IMR-90 (cell line): Measurements from ENCODE around the gene PTPRF. TPM values are rescaled to one million over a fixed set of nuclear protein-coding genes. Genes with fewer than 3 reads are reported as not detected.

Source experiments
- ATAC-seq: fragments of 200-7000 bp; cut with Tn5 transposase; 2 replicates; pipeline ENCODE4 v1.9.1; 2020; ENCODE audit warnings: low read depth, mild to moderate bottlenecking, moderate library complexity
- BruUV-seq: library from RNA; stranded (reverse); fragments of 400-500 nt; replicated peaks from 2 replicates; lab custom pipeline; 2021; lab: Mats Ljungman, UMichigan
- CTCF ChIA-PET: fragments of 300-600 bp; formaldehyde crosslinking; extraction: SDS; loops from one replicate; lab custom pipeline; 2021; ENCODE audit warnings: antibody characterized with exemption; lab: Yijun Ruan, JAX
- POLR2A ChIA-PET: fragments of 300-600 bp; sonication (Branson Sonifier 250); formaldehyde crosslinking; loops from one replicate; lab custom pipeline; 2022; ENCODE audit warnings: antibody characterized with exemption; ENCODE audit not compliant: unreplicated experiment; lab: Charles Lee
- DNase-seq: peaks from one replicate; pipeline ENCODE4 v3.0.0; 2013
- H2AFZ ChIP-seq: replicated peaks from 2 replicates; pipeline ENCODE3; 2013; ENCODE audit warnings: low read length, mild to moderate bottlenecking; ENCODE audit not compliant: poor library complexity
- H2AK5ac ChIP-seq: 2 replicates; pipeline ENCODE4 v1.6.1; 2013; ENCODE audit warnings: low read depth, low read length, inconsistent platforms
- H2AK9ac ChIP-seq: replicated peaks from 2 replicates; pipeline ENCODE3; 2013; ENCODE audit warnings: mild to moderate bottlenecking, low read depth, low read length, moderate library complexity; ENCODE audit not compliant: poor library complexity
- H2BK120ac ChIP-seq: 2 replicates; pipeline ENCODE4 v1.6.1; 2013; ENCODE audit warnings: low read depth, low read length, inconsistent platforms
- H2BK15ac ChIP-seq: 3 replicates; pipeline ENCODE4 v1.6.1; 2013; ENCODE audit warnings: low read depth, low read length, inconsistent platforms
- H2BK20ac ChIP-seq: 2 replicates; pipeline ENCODE4 v1.6.1; 2013; ENCODE audit warnings: low read depth, mild to moderate bottlenecking, inconsistent platforms, low read length, moderate library complexity
- H2BK5ac ChIP-seq: 2 replicates; pipeline ENCODE4 v1.6.1; 2013; ENCODE audit warnings: mild to moderate bottlenecking, low read depth, low read length, inconsistent platforms; ENCODE audit not compliant: poor library complexity, severe bottlenecking
- H3K14ac ChIP-seq: replicated peaks from 2 replicates; pipeline ENCODE4 v1.6.1; 2013; ENCODE audit warnings: low read depth, low read length, inconsistent platforms
- H3K18ac ChIP-seq: 2 replicates; pipeline ENCODE4 v1.6.1; 2013; ENCODE audit warnings: low read depth, low read length, control low read depth
- H3K23ac ChIP-seq: 2 replicates; pipeline ENCODE4 v1.6.1; 2013; ENCODE audit warnings: low read depth, low read length, inconsistent platforms
- H3K27ac ChIP-seq: 2 replicates; pipeline ENCODE4 v1.5.1; 2013; ENCODE audit warnings: mild to moderate bottlenecking, control low read depth, low read length; ENCODE audit not compliant: insufficient read depth
- H3K27me3 ChIP-seq: 2 replicates; pipeline ENCODE4 v1.6.1; 2013; ENCODE audit warnings: low read length; ENCODE audit not compliant: control insufficient read depth, insufficient read depth
- H3K36me3 ChIP-seq: 2 replicates; pipeline ENCODE4 v1.6.1; 2013; ENCODE audit warnings: low read length, mixed read lengths; ENCODE audit not compliant: control insufficient read depth, insufficient read depth
- H3K4ac ChIP-seq: 2 replicates; pipeline ENCODE4 v1.6.1; 2013; ENCODE audit warnings: low read depth, low read length, inconsistent platforms
- H3K4me1 ChIP-seq: 2 replicates; pipeline ENCODE4 v1.6.1; 2013; ENCODE audit warnings: low read length, mixed read lengths; ENCODE audit not compliant: control insufficient read depth, insufficient read depth
- H3K4me2 ChIP-seq: 2 replicates; pipeline ENCODE4 v1.6.1; 2013; ENCODE audit warnings: low read depth, mild to moderate bottlenecking, control low read depth, low read length, moderate library complexity
- H3K4me3 ChIP-seq: 2 replicates; pipeline ENCODE4 v1.5.1; 2013; ENCODE audit warnings: low read depth, mild to moderate bottlenecking, control low read depth, low read length, moderate library complexity; ENCODE audit not compliant: insufficient read depth
- H3K56ac ChIP-seq: 2 replicates; pipeline ENCODE4 v1.6.1; 2013; ENCODE audit warnings: low read length, inconsistent platforms; ENCODE audit not compliant: insufficient read depth; ENCODE audit errors: extremely low read depth
- H3K79me1 ChIP-seq, 2 experiments: 2 replicates each; pipeline ENCODE4 v1.6.1; 2013; ENCODE audit warnings: low read length in 2 of 2, inconsistent platforms in 1 of 2, low read depth in 1 of 2
- H3K9ac ChIP-seq: 2 replicates; pipeline ENCODE4 v1.6.1; 2013; ENCODE audit warnings: low read depth, low read length, control low read depth
- H3K9me1 ChIP-seq: 2 replicates; pipeline ENCODE4 v1.6.1; 2013; ENCODE audit warnings: low read length, inconsistent platforms; ENCODE audit not compliant: insufficient read depth
- H3K9me3 ChIP-seq: 2 replicates; pipeline ENCODE4 v1.6.1; 2013; ENCODE audit warnings: low read length; ENCODE audit not compliant: control insufficient read depth, insufficient read depth
- H4K20me1 ChIP-seq: 2 replicates; pipeline ENCODE4 v1.6.1; 2013; ENCODE audit warnings: low read length, inconsistent platforms; ENCODE audit not compliant: insufficient read depth
- H4K5ac ChIP-seq: 2 replicates; pipeline ENCODE4 v1.6.1; 2013; ENCODE audit warnings: mild to moderate bottlenecking, low read depth, low read length, control low read depth
- H4K8ac ChIP-seq, 2 experiments: 2 replicates each; pipeline ENCODE4 v1.6.1; 2013; ENCODE audit warnings: low read depth in 2 of 2, low read length in 2 of 2, control low read depth in 1 of 2, inconsistent platforms in 1 of 2
- H4K91ac ChIP-seq: 2 replicates; pipeline ENCODE4 v1.6.1; 2013; ENCODE audit warnings: low read depth, low read length, inconsistent platforms; ENCODE audit not compliant: insufficient read depth
- MAFK ChIP-seq: IDR thresholded peaks from 2 replicates; pipeline ENCODE4 v1.6.1; 2012; ENCODE audit warnings: low read depth, low read length, improper control_type of control experiment
- SMC3 ChIP-seq: fragments of 150-350 bp; IDR thresholded peaks from 2 replicates; pipeline ENCODE4 v1.6.1; 2016; ENCODE audit warnings: low read depth, mild to moderate bottlenecking, antibody characterized with exemption, low read length, moderate library complexity
- WGBS, 2 experiments: methylation state at CpG; one replicate each; pipeline versions ENCODE4 v1.1.5 to v1.1.7; 2013; ENCODE audit warnings: missing lambda C conversion rate in 2 of 2; ENCODE audit not compliant: insufficient read length in 1 of 2; ENCODE audit errors: extremely low coverage in 2 of 2; 5-methylcytosine and 5-hydroxymethylcytosine counted together
- dilution Hi-C: fragments of 300-500 bp; cut with HindIII; formaldehyde crosslinking; loops from one replicate; pipeline ENCODE4 v1.14.3; 2018; ENCODE audit warnings: low sequenced_read_pairs; ENCODE audit not compliant: unreplicated experiment
- in situ Hi-C: fragments of 300-500 bp; cut with MboI; formaldehyde crosslinking; loops from 3 replicates; pipeline ENCODE4 v1.14.3; 2019; ENCODE audit warnings: low sequenced_read_pairs, inconsistent platforms, mixed read lengths
- intact Hi-C: fragments of 100-400 bp; cut with micrococcal nuclease; formaldehyde crosslinking; loops from 2 replicates; pipeline ENCODE4 v1.10.0; 2022
- polyA plus RNA-seq, 3 experiments: library from polyadenylated mRNA; depleted of rRNA; stranded (reverse); fragments of >200 nt; gene quantifications; 2 replicates each; pipeline ENCODE4 v1.2.3, GENCODE V29; 2012; ENCODE audit warnings: low replicate concordance in 1 of 3
- total RNA-seq: library from RNA; depleted of rRNA; stranded (reverse); fragments of >200 nt; gene quantifications from 2 replicates; pipeline ENCODE4 v1.2.3, GENCODE V29; 2012

The PTPRF gene
- total and polyA plus RNA-seq, 2 of the 4 experiments (the other 2 are of a cell fraction): 25.8 to 92.3 TPM

GRCh38 chr1:43605766-43606165 lies 75.1 kb downstream of the PTPRF start:
- H2BK20ac ChIP-seq: no peak overlapping the region
- in situ Hi-C loops: no loop called here
- no peak overlapping the region for H3K4ac ChIP-seq
- no peak overlapping the region for H3K14ac ChIP-seq
- no peak overlapping the region for H3K27ac ChIP-seq
- no peak overlapping the region for H4K5ac ChIP-seq
- no peak overlapping the region for H3K4me2 ChIP-seq
- POLR2A ChIA-PET: no interaction called here
- H3K9me3 ChIP-seq: no peaks in the 10 kb centered on the region
- DNase-seq: no peak
- intact Hi-C loops: no loop called here
- H3K79me1 ChIP-seq: no peaks in the 10 kb centered on the region
- no peak overlapping the region for H2BK5ac ChIP-seq
- H3K9ac ChIP-seq: no peak overlapping the region
- H4K91ac ChIP-seq: no peak overlapping the region
- H4K8ac ChIP-seq: no peak overlapping the region
- no peak overlapping the region for H2BK15ac ChIP-seq
- H2BK120ac ChIP-seq: no peak overlapping the region
- no TSS peak for BruUV-seq
- no peak overlapping the region for H2AFZ ChIP-seq
- no peak overlapping the region for H3K4me3 ChIP-seq
- TF ChIP-seq SMC3 (no peak), MAFK (no peak)
- dilution Hi-C loops: no loop called here
- 86% methylated on average over 5 of the region's 7 CpGs; no CpG with 5 or more reads in 1 of the 2 experiments for WGBS, 2 experiments
- CTCF ChIA-PET: no interaction called here
- ATAC-seq: peak; percentile 48
- H3K18ac ChIP-seq: no peak overlapping the region
- H2AK9ac ChIP-seq: no peak overlapping the region
- no peak overlapping the region for H3K23ac ChIP-seq
- no peak overlapping the region for H3K56ac ChIP-seq
- no peaks in the 10 kb centered on the region for H3K27me3 ChIP-seq
- H3K36me3 ChIP-seq: peaks cover 70% of the 10 kb centered on the region
- H3K9me1 ChIP-seq: no peaks in the 10 kb centered on the region
- no peaks in the 10 kb centered on the region; the same call in none of the 2 replicates for H4K20me1 ChIP-seq
- H2AK5ac ChIP-seq: no peak overlapping the region
- no peaks in the 10 kb centered on the region for H3K4me1 ChIP-seq
